ENCODE data around the gene KMT2A. TPM values are rescaled to one million over a fixed set of nuclear protein-coding genes. Genes with fewer than 3 reads are reported as not detected.
"Not testable (repeated sequence)": the region's sequence is repeated elsewhere in the genome, so short reads cannot be mapped to it uniquely, and the experiment has no call there.

Gene KMT2A
- total and polyA plus RNA-seq, 12 donors: 9.5 to 107 (median 42.5) TPM

DNA sequence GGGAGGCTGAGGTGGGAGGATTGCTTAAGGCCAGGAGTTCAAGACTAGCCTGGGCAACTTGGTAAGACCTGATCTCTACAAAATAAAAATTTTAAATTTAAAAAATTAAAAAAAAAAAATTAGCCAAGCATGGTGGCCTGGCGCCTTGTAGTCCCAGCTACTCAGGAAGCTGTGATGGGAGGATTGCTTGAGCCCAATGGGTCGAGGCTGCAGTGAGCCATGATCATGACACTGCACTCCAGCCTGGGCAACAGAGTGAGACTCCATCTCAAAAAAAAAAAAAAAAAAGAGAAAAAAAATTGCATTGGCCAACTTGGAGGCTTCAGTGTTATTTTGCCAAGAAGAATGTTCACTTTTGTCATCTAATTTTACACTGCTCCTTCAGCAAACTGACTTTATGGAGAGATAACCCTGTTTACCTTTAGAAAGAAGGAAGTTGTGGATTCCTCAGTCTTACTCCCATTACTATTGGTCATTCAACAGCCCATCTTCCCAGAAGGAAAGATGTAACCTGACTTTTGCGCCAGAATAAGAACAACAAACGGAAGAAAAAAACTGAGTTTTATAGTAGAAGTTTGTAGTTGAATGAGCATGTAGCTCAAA, 13.1 kb downstream of the KMT2A start:
- DNase-seq: no peak
- no peaks in the 10 kb centered on the region for H3K27me3 ChIP-seq
- no peak overlapping the region for H3K4me3 ChIP-seq
- no peaks in the 10 kb centered on the region for H3K36me3 ChIP-seq (replicated peaks in 1 of 2)
- 85 to 97% (median 94%) methylated on average over 4 of the region's 4 CpGs for WGBS, 4 donors
- peaks cover 6 to 11% of the 10 kb centered on the region in 2 donors for H3K4me1 ChIP-seq (replicated peaks in 1 of 2)
- TF ChIP-seq POLR2A (IDR thresholded peaks at IDR 0.05): no peak
- TF ChIP-seq, protein P1, sequence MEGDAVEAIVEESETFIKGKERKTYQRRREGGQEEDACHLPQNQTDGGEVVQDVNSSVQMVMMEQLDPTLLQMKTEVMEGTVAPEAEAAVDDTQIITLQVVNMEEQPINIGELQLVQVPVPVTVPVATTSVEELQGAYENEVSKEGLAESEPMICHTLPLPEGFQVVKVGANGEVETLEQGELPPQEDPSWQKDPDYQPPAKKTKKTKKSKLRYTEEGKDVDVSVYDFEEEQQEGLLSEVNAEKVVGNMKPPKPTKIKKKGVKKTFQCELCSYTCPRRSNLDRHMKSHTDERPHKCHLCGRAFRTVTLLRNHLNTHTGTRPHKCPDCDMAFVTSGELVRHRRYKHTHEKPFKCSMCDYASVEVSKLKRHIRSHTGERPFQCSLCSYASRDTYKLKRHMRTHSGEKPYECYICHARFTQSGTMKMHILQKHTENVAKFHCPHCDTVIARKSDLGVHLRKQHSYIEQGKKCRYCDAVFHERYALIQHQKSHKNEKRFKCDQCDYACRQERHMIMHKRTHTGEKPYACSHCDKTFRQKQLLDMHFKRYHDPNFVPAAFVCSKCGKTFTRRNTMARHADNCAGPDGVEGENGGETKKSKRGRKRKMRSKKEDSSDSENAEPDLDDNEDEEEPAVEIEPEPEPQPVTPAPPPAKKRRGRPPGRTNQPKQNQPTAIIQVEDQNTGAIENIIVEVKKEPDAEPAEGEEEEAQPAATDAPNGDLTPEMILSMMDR (IDR thresholded peaks at IDR 0.05): no peak
- H3K9me3 ChIP-seq (replicated peaks in 1 of 3): no peaks in the 10 kb centered on the region
- H3K27ac ChIP-seq: no peak overlapping the region
- intact Hi-C loops (cut with DNase I): no loop called here

GRCh38 chr11:118450451-118450850, 14.2 kb downstream of the KMT2A start:
- no peak overlapping the region for H3K27ac ChIP-seq
- no peak for DNase-seq
- TF ChIP-seq, protein P1 (IDR thresholded peaks at IDR 0.05): no peak
- TF ChIP-seq POLR2A (IDR thresholded peaks at IDR 0.05): no peak
- no peaks in the 10 kb centered on the region for H3K27me3 ChIP-seq
- intact Hi-C loops (cut with DNase I): no loop called here
- no peaks in the 10 kb centered on the region for H3K36me3 ChIP-seq (replicated peaks in 1 of 2)
- WGBS, 4 donors: 83 to 95% (median 91%) methylated on average over 1 of the region's 1 CpG
- H3K4me1 ChIP-seq (replicated peaks in 1 of 2): peaks cover 6 to 12% of the 10 kb centered on the region in 2 donors
- no peak overlapping the region for H3K4me3 ChIP-seq
- no peaks in the 10 kb centered on the region for H3K9me3 ChIP-seq (replicated peaks in 1 of 3)

- Histone ChIP-seq H3K36me3 (replicated peaks in 1 of 2) (no peaks in the 10 kb centered on the region), H3K27me3 (no peaks in the 10 kb centered on the region), H3K4me1 (replicated peaks in 1 of 2) (peaks cover 5 to 7% of the 10 kb centered on the region in 2 donors), H3K27ac (no peak overlapping the region), H3K4me3 (no peak overlapping the region), H3K9me3 (replicated peaks in 1 of 3) (no peaks in the 10 kb centered on the region)
- intact Hi-C loops (cut with DNase I): no loop called here
- DNase-seq: no peak
- TF ChIP-seq, protein P1 (IDR thresholded peaks at IDR 0.05): no peak
- TF ChIP-seq POLR2A (IDR thresholded peaks at IDR 0.05): no peak
- 85 to 94% (median 91%) methylated on average over 2 of the region's 2 CpGs for WGBS, 4 donors
Observed at GRCh38 chr11:118462178-118462577, 25.9 kb downstream of the KMT2A start.

GRCh38 chr11:118468968-118469367, 32.7 kb downstream of the KMT2A start:
- peaks cover 0 to 14% of the 10 kb centered on the region in 2 donors for H3K4me1 ChIP-seq (replicated peaks in 1 of 2)
- intact Hi-C loops (cut with DNase I); H3K27me3 ChIP-seq; H3K9me3 ChIP-seq (replicated peaks in 1 of 3); H3K27ac ChIP-seq; H3K4me3 ChIP-seq; DNase-seq: not testable (repeated sequence)
- 93 to 100% (median 99%) methylated on average over 2 of the region's 2 CpGs for WGBS, 4 donors
- H3K36me3 ChIP-seq (replicated peaks in 1 of 2): peaks cover 0 to 17% of the 10 kb centered on the region in 2 donors

DNA sequence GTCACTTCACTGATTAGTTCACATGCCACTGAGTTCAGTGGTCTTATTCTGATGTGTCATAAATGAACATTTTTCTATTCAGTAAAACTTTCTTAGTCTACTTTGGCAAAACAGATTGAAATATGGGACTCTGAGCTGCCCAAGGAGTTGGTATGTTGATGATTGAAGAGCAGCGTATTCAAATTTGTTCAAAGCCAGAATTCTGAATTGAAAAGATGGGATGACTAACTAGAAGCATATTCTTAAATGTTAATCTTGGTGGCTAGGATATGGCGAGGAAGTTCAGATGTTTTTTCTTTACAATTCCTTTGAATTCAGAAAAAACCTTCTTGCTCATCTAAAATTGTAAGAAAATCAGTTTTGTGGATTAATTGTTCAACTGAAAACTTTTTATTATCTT, 34.7 kb downstream of the KMT2A start:
- Histone ChIP-seq H3K9me3 (replicated peaks in 1 of 3) (no peaks in the 10 kb centered on the region), H3K4me1 (replicated peaks in 1 of 2) (peaks cover 0 to 9% of the 10 kb centered on the region in 2 donors), H3K36me3 (replicated peaks in 1 of 2) (peaks cover 0 to 17% of the 10 kb centered on the region in 2 donors), H3K4me3 (no peak overlapping the region), H3K27me3 (no peaks in the 10 kb centered on the region), H3K27ac (no peak overlapping the region)
- intact Hi-C loops (cut with DNase I): no loop called here
- WGBS, 4 donors: 93 to 98% (median 94%) methylated on average over 2 of the region's 2 CpGs
- no peak for TF ChIP-seq POLR2A (IDR thresholded peaks at IDR 0.05)
- TF ChIP-seq, protein P1 (IDR thresholded peaks at IDR 0.05): no peak
- no peak for DNase-seq
